Activated T-cell treated with anti-CD3 and anti-CD28 coated beads for 1 hour (primary cell): Measurements from ENCODE around the gene ZNF516.
A peak's percentile ranks its signal among the peaks of the same experiment; 100 is the strongest.

Experiments
- DNase-seq: peaks from one replicate; pipeline ENCODE4 v3.0.0-alpha.2; 2020; ENCODE audit warnings: low read depth

Gene ZNF516

DNA sequence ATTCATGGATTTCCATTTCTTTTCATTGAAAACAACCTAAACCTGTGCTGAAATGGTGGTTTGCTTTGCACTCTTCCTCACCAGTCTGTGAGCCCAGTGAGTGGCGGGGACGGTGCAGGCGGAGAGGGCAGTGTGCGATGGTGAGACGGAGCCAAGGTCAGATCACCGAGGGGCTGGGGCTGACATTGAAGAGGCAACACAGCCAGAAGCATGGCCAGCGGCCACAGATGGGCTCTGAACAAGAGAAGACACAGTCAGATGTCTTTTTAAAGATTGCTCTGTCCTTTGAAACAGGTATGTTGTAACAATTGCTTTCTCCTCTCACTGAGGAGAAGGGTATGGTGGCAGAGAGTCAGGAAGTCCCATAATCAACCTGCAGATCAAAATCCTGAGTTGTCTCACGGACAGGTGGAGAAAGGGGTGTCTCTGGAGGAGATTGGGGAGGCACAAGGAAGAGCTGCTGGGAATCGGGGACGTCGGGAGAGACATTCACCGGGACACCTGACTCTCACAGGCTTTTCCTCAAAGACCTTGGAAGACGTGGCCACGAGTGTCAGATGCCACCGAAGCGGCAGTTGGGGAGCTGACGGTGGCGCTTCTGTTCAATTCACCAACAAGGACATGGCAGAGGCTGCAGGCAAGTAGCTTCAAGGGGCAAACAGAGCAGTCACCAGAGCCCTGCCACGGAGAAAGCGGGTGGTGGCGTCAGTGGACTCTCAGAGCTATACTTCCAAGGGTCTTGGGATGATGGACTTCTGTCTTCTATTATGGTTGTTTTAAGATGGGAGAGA lies 12.1 kb upstream of the ZNF516 start:
- no peak for DNase-seq

DNA sequence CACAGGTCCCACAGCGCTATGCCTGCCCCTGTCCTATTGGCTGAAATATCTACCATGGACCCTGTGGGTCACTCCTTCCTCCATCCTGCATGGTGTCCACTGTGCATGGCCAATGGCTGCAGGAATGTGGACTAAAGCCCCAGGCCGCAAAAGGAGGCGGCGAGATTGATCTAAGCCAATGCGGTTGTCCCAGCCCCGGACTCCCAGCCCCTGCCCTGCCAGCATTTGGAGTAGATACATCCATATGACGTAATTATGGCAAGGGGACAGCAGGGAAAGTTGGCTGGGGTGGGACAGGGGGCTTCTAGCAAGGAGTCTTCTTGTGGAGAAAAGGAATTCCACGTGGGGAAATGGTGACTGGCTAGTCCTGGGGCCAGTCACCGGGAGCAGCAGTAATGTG lies 11.4 kb upstream of the ZNF516 start:
- DNase-seq, result no peak

DNA sequence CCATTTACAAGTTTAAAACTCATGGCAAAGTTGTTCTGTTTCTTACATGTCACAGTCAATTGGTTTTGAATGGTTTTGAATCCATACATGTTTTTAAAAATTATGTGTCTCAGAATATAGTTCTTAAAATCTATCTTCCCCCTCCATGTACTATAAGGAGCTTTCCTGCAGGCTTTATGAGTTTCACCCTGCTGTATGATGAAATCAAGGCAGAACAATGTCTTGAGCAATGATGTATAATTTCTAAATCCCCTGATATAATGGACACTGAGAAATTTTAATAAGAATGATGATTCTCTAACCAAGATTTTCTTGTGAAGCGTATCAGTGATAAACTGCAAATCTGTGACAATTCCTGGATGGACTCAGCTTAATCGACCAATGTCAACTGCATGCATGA lies 10.6 kb upstream of the ZNF516 start:
- no peak for DNase-seq

DNA sequence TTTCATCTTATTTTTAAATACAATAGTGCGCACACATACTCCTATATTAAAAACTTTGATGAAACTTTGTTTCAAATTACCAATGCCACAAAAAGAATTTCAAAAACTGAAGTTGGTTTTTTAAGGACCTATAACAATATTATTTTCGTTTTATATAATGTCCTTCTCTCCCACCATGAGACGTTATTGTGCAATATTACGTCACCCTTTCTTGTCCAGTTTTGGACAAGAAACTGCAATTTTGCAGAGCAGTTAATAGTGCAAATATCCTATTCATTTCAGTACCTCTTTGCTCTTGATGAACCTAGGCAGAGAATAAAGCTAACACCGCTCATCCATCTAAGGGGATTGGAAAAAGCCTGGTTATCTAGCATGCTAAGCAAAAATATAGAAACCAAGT lies 9.7 kb upstream of the ZNF516 start:
- DNase-seq, result no peak

DNA sequence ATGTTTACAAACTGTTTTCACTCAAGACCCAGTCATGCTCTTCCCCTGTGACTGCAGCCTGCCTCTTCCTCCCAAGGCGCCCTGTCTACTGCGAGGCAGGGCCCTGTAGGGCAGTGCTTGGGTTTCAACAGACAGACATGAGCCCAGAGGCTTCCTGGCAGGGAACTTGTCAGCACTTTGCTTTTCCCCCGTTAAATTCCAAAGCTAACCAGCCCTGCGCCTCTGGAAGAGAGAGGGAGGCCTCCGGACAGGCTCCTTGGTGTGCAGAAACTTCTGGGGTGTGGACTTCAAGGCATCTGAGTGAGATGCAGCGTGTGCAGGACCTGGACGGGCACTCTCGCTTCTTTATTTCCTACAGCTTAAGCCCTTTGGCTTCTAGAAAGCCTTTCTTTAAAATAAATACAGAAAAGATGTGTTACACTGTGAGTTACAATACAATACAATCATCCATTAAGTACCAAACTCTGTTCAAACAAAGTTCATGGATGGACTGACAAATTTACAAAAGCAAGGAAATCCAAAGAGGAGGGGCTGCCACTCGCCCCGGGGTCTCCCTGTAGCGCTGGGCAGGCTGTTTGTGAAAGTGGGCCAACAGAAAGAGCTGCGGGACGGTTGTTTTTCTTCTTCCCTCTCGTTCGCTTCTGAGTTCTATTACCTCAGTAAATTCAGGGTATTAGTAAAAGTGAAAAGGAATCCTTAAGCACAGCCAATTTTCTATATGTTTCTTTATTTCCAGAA lies 8.8 kb upstream of the ZNF516 start:
- DNase-seq, result no peak

DNA sequence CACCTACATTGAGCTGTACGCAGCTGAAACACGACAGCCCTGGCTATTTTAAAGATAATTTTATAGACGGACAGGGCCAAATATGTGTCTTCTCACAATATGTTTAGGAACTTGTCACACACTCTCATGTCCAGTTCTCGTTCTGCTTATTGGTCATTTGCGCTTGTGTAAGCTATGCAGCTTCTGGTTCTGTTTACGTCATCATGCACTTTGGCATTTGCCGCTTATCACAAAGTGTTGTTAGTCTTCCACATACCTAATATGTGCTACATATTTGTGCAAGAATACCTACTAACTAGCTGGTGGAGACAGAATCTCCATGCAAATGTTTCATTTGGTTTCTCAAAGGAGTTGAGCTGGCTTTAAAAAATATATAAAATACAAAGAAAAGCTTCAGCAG lies 7.5 kb upstream of the ZNF516 start:
- DNase-seq, result no peak

DNA sequence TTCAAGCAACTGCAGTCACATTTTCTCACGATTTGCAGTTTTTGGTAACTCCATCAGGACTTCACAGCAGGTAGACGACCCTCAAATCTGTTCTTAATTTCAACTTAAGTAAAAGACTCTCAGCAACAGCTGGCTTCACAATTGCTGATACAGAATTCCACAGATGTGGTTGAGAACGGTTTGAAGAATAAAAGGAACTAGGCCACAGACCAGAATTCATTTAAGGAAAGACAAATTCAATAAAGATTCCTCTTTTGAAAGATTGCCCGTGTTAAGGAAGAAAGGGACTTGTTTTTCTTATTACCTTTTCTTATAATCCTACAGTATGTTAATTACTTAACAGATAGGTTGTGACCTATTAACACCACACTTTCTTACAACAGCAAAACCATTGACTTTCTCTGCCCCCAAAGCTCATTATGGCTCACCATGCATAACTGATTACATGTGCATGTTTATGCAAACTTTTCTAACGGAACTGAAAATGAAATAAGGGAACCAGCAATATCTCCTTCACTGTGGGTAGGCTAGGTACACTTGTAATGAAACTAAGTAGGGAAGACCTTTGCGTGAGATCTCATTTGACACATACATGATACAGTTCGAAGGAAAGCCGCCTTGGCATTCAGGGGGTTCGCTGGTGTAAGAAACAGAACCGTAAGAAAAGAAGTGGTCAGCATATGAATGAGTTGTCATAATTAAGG lies 4.7 kb upstream of the ZNF516 start:
- no peak for DNase-seq

DNA sequence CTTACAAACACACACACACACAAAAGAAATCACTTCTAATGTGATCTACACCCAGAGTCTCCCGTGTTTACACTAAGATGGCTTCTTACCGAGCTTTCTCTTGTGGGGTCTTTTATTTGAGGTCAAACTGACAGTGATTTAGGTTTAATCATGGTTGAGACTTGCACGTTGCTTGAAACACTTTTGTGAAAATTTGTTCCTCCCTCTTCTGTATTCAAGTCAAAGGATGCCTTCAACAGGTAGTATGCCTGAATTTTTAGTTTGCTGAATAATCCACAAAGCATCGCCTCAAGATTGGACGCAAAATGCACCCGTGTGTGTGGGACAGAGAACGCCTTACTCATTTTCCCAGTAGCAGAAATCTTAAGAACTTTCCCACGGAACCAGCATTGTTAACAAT lies 4.0 kb upstream of the ZNF516 start:
- no peak for DNase-seq

DNA sequence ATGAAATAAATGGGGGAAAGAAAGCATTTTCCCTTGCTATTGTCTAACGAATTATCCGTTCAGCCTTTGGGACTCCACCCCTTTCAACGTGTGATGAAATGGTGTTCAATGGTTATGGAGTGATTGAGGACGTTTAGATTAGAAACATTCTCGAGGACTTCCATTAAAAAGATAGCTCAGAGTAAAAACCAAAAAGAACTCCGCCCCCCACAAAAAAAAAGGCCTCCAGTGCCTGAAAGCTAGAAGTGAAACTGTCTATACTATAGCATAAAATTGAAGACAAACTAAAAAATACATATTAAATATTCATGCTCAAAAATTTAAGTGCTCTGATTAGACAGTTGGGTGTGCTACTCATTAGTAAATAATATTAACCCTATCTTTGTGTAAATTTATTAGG lies 3.0 kb upstream of the ZNF516 start:
- no peak for DNase-seq

DNA sequence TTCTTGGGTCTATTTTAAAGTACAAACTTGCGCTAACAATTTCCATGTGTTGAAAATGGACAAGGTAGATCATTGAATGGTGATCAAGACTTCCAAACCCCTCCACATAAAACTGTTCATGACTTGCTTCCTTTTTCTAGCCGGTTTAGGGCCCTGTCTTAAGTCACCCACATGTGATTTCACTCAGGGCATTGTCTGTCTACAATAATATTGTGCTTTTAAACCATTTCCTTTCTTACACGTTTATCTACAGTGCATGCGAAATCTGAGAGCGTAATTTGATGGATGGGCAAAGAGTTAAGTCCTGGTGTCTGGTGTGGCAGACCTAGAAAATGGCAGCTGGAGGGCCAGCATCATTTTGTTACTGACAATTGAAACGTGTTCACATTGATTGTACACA lies 2.0 kb upstream of the ZNF516 start:
- no peak for DNase-seq

DNA sequence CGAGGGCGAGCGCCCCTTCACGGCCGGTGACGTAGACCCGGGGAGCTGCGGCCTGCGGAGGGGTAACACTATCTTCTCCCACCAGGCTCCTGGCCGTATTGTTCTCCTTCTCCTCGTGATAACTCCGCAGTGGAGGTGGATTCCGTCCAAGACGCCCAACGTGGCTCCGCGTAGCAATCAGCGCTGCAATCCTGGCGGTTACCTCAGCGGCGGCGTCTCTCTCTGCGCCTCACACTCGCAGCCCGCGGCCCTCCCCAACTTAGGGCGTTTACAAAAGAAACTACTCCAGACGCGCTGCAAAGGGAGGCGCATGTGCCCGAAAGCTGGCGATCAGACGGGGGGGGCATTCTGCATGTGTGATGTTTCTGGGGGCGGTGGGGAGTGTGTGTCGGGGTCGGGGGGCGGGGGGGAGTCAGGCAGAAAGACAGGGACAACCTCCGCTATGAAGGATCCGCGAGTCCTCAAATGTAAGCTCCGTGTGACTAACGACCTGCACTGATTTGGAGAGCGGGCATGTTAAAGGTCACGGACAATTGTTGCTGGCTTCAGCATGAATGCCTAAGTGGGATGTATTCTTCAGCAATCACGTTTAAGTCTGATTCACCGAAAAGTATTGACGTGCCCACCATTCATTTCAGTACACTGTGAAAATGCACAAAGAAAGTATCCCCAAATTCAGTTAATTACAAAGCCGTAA lies 1.3 kb upstream of the ZNF516 start:
- peak; percentile 8 for DNase-seq

DNA sequence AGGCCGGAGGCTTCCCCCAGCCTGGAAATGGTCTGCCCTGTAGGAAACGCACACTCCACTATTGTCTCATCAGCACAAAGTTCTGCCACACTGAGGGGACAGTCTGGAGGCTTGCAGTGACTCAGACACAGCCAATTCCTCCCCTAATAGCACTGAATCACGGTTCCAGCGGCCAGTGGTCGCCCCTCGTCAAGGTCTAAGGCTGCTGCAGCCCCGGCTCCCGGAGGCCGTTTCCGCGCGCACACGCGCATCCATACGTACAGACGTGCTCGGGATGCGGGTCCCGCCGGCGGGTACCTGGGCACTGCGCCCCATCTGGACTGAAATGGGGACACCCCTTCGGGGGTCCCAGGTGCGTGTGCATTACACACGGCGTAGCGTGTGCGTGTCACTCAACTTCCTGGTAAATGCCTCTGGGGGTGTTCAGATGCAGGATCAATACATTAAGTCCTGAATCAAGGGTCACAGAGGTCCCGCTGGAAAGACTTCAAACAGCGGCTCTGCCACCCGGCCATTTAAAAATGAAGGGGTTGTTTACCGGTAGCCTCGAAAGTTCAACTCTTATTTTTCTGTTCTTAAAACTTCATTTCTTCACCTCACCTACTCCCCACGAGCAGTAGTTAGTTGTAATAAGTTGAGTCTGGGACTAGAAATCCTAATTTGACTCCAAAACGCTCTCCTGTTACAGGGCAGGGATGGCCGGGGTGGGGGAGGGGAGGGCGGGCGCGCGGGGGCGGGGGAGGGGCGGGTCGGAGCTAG lies 572 bp upstream of the ZNF516 start:
- DNase-seq, result no peak

DNA sequence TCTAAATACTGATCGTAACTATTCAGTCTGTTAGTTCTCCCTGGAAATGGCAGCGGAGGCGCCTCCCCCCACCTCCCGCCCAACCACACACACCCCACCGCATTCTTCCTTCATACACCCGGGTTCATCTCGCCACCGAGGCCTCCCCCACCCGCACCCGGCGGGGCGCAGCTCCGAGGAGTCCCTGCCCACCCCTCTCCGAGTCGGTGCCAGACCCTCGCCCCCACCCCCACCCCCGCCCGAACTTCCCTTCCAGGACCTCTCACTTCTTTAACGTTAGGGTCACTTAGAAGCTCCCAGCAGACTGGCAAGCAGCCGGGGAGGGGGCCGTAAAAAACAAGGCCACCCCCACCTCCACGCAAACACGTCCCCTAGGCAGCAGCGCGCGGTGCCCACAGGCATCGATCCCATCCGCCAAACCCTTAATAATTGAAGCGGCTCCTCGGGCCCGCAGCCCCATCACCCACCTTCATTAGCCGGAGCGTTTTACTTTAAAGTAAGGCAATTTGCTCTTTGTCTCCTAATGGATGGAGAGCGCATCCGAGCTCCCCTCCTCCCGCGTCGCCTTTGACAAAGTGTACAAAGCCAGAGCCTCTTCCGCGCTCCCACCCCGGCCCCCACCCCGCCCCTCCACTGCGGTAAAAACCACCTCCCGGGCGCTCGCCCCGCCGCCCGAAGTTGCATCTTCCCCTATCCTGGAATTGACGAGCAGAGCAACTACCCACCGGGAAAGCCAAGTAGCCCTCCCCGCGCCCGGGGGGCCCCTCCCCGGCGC lies 624 bp downstream of the ZNF516 start:
- DNase-seq, result peak; percentile 6

DNA sequence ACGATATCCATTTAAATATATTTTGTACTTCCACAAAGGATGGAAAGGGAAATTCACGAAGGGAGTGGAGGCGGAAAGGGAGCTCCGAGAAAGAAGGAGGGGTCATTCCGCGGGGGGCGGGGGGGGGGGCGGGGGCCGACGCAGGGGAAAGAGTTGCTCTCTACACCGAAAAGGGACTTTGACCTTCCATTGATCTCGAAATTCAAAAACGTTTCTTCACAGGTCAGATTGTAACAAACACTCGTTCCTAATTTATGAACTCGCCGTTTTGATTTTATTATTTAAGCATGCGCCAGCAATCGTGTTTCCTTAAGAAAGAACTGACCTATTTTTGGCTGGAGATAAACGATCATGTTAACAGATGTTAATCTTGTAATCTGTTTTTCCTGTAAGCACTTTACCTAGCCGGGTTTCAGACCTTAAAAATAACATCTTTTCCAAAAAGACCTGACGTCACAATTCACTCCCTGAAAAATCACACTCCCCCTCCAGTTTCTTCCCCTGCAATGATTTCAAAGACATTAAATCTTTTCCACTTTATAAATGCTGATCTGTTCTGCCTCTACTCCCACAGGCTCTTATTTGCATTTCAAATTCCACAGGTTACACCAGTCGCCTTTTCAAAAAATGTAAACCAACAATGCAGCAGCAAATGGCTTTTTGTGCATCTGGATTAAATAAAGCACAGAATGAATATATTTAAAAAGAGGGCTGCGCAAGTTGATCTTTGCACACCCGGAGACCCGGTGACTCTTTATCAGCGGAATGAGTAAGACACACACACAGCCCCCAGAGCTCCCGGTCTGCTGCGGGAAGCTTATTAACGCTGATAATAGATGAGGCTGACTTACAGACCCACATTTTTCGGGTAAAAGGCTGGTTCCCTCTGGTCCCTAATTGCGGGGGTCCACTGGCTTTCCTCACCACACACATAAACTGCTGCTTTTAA lies 1.6 kb downstream of the ZNF516 start:
- DNase-seq, result no peak

DNA sequence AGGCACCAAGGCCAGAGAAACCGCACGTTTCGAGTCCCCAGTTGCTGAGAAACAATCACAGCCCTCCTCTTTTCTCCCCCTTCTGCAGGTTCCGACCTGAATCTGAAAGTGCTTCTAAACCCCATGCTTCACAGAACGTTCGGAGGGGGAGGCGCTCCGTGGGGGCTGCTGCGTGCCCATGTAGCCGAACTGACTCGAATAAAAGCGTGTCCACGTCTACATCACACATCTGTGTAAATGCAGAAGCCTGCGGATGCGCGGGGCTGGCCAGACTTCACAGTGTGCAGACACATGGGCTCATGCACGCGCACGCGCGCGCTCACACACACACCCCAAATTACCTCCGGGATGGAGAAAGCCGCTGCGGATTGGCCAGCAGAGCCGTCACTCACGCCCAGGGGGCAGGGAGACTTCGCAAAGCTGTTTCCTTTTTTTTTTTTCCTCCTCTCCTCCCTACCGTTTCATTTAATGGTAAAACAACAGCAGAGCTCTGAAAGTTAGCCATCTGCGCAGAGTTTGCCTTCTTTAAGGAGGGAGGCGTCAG lies 2.3 kb downstream of the ZNF516 start:
- DNase-seq, result peak; percentile 99

DNA sequence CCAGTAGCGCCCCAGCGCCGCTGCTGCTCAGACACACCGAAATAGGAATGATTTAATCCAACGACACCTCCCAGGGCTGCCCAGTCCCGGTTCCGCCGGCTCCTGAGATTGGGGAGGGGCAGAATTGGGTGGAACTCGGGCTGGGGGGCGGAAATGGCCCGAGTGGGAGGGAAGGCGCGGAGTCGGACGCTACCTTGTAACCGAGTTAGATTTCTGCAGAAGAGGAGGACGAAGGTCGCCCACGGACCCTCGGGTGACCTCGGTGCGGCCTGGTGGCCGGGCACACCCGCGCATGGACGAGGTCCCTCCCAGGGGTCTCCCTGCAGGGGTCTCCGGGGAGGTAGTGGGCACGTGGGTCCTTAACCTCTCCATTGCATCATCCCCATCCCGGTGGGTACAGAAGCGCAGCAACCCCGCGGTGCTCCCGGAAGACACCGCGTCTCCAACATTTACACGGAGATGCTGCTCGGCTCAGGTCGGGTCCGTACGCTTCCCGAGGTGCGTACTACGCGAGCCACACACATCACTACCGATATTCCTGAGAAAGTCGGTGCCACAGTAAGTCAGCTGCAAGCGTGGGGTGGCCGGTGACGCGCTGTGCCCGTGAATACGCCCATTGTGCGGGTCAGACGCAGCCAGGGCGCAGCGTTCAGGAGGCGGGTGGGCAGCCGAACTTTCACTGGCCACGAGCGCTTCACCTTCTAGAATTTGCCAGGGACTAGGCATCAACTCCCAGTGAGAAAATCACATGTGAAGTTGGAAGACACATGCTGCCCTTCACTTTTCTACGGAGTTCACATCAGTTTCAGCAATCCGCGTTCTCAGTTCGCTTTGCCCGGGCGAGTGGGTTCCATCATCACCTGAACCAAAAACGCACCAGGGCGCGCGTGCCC lies 3.0 kb downstream of the ZNF516 start:
- DNase-seq, result peak; percentile 3

DNA sequence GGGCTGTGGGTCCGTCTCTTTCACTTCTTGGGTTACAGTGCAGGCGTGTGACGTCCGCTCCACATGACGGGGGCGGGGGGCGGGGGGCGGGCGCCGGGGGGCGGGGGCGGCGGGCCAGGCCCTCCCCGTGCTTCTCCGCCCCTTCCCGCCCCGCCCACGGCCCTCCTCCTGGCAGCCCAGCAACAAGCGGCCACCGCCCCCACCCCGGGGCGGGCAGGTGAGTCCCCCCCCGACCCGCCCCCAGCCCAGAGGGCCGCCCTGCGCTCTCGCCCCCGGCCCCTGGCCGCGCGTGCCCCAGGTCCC lies 3.6 kb downstream of the ZNF516 start:
- peak; percentile 70 for DNase-seq

DNA sequence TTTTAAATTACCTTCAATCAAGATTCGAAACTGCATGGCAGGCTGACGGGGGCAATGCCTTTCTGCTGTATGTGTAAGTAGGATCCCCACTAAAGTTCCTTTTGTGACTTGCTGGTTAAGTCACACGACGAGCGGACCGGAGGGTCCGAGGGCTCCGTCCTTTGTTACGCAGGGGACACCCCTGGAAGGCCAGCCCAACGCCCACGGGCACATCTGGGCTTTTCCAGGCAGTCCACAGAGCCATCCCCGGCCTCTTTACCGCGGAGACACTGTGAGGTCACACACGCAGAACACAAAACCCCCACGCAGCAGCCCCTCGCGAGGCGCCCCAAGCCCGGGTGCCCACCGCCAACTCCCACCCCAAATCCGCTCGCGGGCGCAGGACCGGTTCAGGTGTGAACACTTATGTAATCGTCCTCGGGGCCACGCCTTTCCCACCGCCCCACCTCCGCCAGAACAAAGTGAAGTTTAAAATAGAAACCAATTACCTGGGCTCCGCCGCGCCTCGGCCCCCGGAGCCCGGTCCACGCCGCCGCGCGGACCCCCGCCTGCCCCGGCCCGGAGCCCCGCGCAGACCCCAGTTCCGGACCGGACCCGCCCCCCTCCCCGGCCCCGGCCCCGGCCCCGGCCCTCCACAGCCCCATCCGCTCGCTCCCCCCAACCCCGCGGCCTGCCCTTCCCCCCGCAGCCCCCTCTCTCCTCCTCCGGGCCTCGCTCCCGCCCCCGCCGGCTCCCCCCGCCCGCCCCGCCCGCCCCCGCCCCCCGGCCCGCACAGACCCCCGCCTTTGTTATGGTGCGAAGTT lies 4.2 kb downstream of the ZNF516 start:
- peak; percentile 39 for DNase-seq
